Breast epithelium (tissue), 3 donors: ENCODE results near the gene SSTR3.

ENCODE experiments used
- POLR2A ChIP-seq: fragments of 450-650 bp; IDR thresholded peaks from one replicate; pipeline ENCODE4 v1.6.1; 2016; ENCODE audit warnings: antibody characterized with exemption, mild to moderate bottlenecking, moderate library complexity
- TF ChIP-seq, protein P1 (sequence below), 3 donors: fragments of 450-650 bp; IDR thresholded peaks; one replicate each; pipeline ENCODE4 v1.5.1; 2016 to 2017; ENCODE audit warnings: antibody characterized with exemption in 3 of 3, mild to moderate bottlenecking in 3 of 3, moderate library complexity in 3 of 3

DNA sequence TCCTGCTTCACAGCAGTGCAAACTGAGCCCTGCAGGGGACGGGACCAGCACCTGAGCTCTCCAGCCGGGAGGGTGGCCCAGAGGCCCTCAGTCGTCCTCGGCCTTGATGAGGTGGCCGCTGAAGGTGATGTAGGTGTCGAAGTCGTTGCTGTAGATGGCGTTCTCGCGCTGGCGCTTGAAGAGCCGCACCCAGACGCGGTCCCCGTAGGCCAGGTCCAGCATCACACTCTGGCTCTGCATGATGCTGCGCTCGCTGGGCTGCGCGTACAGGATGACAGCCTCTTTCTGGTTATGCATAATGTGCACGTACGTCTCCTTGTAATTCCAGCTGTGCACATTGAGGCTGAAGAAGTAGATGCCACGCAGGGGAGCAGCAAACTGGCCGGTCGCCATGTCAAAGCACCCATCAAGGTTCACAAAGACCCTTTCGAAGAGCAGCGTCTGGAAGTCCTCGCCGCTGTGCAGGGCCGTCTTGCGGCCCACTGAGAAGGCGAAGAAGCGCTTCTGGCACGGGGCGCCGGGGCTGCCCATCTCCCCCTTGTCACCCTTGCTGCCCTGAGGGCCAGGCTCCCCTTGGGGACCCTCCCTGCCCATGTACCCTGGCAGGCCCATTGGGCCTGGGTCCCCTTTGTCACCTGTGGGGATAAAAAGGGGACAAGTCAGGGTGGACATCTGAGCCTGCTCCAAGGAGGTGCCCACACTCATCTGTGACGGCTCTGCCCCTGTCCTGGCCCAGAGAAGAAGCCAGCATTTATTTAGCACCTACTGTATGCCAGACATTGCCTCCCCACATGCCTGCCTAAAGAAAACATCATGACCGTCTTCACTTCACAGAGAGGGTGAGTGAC is 30.0 kb downstream of the SSTR3 start:
- TF ChIP-seq, protein P1, sequence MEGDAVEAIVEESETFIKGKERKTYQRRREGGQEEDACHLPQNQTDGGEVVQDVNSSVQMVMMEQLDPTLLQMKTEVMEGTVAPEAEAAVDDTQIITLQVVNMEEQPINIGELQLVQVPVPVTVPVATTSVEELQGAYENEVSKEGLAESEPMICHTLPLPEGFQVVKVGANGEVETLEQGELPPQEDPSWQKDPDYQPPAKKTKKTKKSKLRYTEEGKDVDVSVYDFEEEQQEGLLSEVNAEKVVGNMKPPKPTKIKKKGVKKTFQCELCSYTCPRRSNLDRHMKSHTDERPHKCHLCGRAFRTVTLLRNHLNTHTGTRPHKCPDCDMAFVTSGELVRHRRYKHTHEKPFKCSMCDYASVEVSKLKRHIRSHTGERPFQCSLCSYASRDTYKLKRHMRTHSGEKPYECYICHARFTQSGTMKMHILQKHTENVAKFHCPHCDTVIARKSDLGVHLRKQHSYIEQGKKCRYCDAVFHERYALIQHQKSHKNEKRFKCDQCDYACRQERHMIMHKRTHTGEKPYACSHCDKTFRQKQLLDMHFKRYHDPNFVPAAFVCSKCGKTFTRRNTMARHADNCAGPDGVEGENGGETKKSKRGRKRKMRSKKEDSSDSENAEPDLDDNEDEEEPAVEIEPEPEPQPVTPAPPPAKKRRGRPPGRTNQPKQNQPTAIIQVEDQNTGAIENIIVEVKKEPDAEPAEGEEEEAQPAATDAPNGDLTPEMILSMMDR (IDR thresholded peaks at IDR 0.05), result no peak
- TF ChIP-seq POLR2A, result no peak
